HCT116 (cell line): ENCODE data around the gene RNF207.

Experiments
- ATF3 ChIP-seq: IDR thresholded peaks from 2 replicates; pipeline ENCODE4 v1.6.1; 2012
- CEBPB ChIP-seq: IDR thresholded peaks from 2 replicates; pipeline ENCODE4 v1.6.1; 2012; ENCODE audit warnings: low read depth
- CTCF ChIP-seq, 3 experiments: fragments of 200-600 bp in 1 of 3; sonication (generic) in 1 of 3; IDR thresholded peaks in 2 of 3; conservative IDR thresholded peaks in 1 of 3; 2 replicates each; pipeline ENCODE4 v1.5.1; 2012 to 2017; ENCODE audit warnings: low read depth in 2 of 3, low read length in 2 of 3, antibody characterized with exemption in 1 of 3, borderline replicate concordance in 1 of 3, control low read depth in 1 of 3, mild to moderate bottlenecking in 1 of 3, mixed read lengths in 1 of 3, mixed run types in 1 of 3, moderate library complexity in 1 of 3; ENCODE audit not compliant: insufficient read depth in 1 of 3
- EZH2phosphoT487 ChIP-seq: fragments of 200-600 bp; IDR thresholded peaks from 2 replicates; pipeline ENCODE4 v1.6.1; 2018; ENCODE audit warnings: antibody characterized with exemption, borderline replicate concordance
- JUND ChIP-seq: IDR thresholded peaks from 2 replicates; pipeline ENCODE4 v1.6.1; 2012
- POLR2A ChIP-seq: IDR thresholded peaks from 2 replicates; pipeline ENCODE4 v1.7.0; 2011; ENCODE audit warnings: borderline replicate concordance; ENCODE audit not compliant: insufficient read depth, insufficient read length; ENCODE audit errors: extremely low read depth
- POLR2AphosphoS5 ChIP-seq: IDR thresholded peaks from 2 replicates; pipeline ENCODE4 v1.6.1; 2011; ENCODE audit warnings: mild to moderate bottlenecking, low read depth, low read length, moderate library complexity
- REST ChIP-seq: IDR thresholded peaks from 2 replicates; pipeline ENCODE4 v1.6.1; 2012; ENCODE audit warnings: low read depth

GRCh38 chr1:6207921-6208320 lies 2.0 kb downstream of the RNF207 start:
- no peak for TF ChIP-seq ATF3
- no peak for TF ChIP-seq REST
- no peak for TF ChIP-seq EZH2phosphoT487
- TF ChIP-seq CTCF (IDR thresholded peaks at IDR 0.05 in 2 of 3, conservative IDR thresholded peaks at IDR 0.05 in 1 of 3; ENCODE audit: borderline replicate concordance in 1 of 3, insufficient read depth in 1 of 3, low read depth in 2 of 3, low read length in 2 of 3) = no peak
- no peak for TF ChIP-seq POLR2A
- no peak for TF ChIP-seq JUND
- TF ChIP-seq POLR2AphosphoS5 = no peak
- TF ChIP-seq CEBPB = no peak
